Neural progenitor cell (in vitro differentiated cells): ENCODE results near the gene PLXDC2.
"Not testable (repeated sequence)": the region's sequence is repeated elsewhere in the genome, so short reads cannot be mapped to it uniquely, and the experiment has no call there.

Experiments
- CTCF ChIP-seq: fragments of 200-600 bp; sonication (generic); IDR thresholded peaks from 2 replicates; pipeline ENCODE4 v1.5.1; 2017; ENCODE audit warnings: antibody characterized with exemption, mild to moderate bottlenecking
- EZH2 ChIP-seq: fragments of 200-600 bp; sonication (generic); IDR thresholded peaks from 2 replicates; pipeline ENCODE4 v1.6.1; 2017; ENCODE audit warnings: antibody characterized with exemption, mild to moderate bottlenecking, moderate library complexity
- EZH2phosphoT487 ChIP-seq: fragments of 200-600 bp; sonication (generic); IDR thresholded peaks from 2 replicates; pipeline ENCODE4 v1.6.1; 2017; ENCODE audit warnings: antibody characterized with exemption

GRCh38 chr10:20209098-20209497 is 392.9 kb downstream of the PLXDC2 start:
- TF ChIP-seq CTCF, EZH2, EZH2phosphoT487: not testable (repeated sequence)
